HG03095 (cell line): ENCODE measurements around the gene JAKMIP3.

Experiments used
- ATAC-seq: cut with Tn5 transposase; IDR thresholded peaks from one replicate; pipeline ENCODE4 v1.9.1; 2021; ENCODE audit warnings: moderate library complexity; ENCODE audit not compliant: unreplicated experiment

Gene JAKMIP3

DNA sequence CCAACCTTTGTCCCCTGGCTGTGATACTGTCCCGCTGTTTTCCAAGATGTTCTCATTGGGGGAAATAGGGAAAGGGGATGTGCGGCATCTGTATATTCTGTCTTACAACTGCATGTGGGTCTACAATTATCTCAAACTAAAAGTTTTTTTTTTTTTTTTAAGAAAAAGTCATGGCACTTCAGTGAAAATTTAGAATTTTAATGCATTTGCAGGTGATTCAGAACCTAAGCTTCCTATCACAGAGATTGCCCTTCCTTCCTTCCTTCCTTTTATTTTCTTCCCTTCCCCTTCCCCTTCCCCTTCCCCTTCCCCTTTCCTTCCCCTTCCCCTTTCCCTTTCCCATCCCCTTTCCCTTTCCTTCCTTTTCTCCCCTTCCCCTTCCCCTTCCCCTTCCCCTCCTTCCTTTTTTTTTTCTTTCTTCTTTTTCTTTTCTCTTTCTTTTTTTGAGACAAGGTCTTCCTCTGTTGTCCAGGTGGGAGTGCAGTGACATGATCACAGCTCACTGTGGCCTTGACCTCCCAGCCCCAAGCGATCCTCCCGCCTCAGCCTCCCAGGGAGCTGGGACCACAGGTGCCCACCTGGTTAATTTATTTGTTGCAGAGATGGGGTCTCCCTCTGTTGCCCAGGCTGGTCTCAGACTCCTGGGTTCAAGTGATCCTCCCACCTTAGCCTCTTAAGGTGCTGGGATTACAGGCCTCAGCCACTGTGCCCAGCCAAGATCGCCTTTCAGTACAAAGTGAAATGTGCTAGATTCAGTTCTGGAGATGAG lies 32.0 kb downstream of the JAKMIP3 start:
- no peak for ATAC-seq

DNA sequence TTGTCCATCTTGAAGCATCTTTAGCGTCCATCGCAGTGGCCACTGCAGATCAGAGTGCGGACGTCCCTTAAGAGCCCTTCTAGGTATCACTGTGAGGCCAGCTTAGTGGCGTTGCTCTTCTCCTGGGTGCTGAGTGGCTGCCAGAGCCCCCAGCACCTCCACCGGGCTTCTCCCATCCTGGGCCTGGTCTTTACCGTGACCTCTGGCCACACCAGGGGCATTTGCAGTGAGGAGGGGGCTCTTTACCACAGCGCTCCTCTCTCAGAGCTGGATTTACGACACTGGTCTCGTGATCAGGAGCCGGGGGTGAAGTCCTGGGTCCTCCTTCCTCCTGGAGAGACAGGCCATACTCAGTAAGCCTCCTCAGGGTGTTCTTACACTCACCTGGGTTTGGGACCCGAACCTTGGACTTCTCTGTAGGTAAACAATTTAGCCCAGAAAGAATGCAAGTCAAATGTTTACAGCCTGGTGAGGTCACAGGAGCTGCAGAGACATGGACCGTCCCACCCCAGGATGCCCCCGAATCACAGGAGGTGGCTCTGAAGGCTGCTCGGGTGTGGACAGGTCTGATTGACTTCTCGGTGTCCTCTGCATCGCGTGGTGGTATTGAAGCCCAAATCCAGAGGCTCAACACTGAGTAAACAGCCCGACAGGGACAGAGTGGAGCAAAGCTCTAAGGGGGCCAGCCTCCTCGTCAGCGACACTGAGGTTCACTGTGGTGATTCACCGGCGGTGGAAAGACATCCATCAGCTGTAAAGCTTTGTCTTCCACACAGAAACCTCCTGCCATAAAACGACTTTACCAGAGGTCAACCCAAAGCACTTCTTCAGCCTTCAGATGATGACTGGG lies 33.0 kb downstream of the JAKMIP3 start:
- ATAC-seq, result no peak

DNA sequence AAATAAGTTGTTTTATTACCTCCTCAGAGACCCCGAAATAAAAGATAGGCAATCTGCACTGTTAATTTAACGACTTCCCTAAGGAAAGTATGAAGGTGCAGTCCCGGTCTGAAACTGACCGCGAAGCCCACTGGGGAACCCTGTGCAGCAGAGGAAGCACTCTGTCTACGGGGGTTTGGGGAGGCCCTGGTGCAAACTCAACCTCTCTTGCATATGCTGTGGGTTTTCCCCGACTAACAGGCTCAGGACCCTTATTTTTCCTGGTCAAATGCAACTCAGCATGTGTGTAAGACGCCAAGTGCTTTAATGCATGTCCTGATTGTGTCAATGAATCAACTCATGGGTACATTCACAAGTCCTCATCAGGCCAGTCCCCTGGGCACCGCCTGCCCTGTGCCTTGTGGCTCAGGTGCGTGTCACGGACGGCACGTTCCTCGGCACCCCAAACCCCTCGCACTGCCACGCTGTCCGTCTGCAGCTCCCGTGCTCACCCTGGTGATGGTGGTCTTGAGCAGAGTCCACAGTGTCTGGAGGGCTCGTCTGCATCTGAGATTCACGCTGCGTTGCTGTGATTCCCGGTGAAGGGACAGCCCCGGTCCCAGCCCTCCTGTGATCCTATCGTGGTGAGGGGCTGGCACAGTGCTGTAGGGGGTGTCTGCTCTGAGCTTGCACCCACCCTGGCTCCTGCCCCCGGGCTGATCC lies 33.8 kb downstream of the JAKMIP3 start:
- ATAC-seq, result no peak

- ATAC-seq, result no peak
Measured at GRCh38 chr10:132100091-132100481, 34.3 kb downstream of the JAKMIP3 start.

GRCh38 chr10:132100556-132101349 lies 35.0 kb downstream of the JAKMIP3 start:
- ATAC-seq, result no peak

DNA sequence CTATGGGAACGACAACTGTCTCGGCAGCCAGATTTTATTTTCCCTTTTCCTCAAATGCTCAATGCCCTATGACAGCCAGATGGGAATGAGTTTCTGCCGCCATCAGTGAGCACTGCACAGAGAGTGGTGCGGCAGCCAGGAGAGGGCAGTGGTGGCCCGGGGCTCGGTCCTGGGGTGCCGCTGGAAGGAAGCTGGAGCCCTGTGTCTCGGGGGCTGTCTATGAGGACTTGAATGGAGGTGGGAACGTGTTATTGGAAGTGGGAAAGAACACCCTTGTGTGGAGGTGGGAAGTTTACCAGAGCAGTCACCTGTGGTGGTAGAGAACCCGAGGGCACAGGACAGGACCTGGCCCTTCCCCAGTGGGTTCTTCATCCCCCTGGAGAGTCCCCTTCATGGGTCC lies 35.8 kb downstream of the JAKMIP3 start:
- ATAC-seq, result no peak

GRCh38 chr10:132102071-132102716 lies 36.4 kb downstream of the JAKMIP3 start:
- ATAC-seq, result no peak

DNA sequence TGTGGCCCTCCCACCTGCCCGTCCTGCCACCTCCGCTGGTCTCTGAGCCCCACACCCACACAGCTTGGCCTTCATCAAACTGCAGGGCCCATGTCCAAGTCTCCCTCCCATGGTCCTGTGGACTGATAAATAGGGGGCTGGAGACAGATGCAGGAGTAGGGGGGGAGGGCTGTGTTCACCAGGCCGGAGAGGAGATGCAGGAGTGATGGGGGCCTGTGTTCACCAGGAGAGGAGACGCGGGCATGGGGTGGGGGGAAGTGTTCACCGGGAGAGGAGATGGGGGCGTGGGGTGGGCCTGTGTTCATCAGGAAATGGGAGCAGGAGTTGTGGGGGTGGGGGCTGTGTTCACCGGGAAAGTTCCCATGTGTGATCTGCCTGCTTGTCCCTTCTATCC lies 37.0 kb downstream of the JAKMIP3 start:
- ATAC-seq, result no peak

DNA sequence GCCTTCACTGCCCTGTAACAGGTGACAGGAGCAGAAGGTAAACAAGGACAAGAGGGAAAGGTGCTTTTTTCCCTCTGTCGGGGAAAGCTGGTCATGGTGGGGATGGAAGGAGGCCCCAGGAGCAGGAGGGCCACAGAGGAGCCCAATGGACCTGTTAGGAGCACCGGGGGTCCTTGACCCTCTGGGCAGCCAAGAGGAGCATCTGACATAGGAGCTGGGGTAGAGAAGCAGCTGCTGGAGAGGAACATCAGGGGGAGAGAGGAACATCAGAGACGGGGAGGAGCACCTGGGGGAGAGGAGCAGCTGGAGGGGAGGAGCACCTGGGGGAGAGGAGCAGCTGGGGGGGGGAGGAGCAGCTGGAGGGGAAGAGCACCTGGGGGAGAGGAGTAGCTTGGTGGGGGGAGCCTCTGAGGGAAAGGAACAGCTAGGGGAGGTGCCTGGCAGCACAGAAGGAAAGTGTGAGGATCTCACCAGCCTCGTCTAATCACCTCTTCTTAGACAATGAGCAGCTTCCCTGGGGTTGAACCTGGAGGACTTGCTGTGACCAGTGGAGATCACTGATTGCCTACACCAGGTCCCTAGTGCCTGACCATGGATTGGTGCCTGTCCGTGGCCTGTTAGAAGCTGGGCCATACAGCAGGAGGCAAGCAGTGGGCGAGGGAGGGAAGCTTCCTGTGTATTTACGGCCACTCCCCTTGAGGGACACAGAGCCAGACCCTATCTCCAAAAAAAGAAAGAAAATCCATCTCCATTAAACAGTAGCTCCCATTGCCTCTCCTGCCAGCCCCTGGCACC lies 37.6 kb downstream of the JAKMIP3 start:
- ATAC-seq, result no peak

GRCh38 chr10:132104062-132104461 lies 38.3 kb downstream of the JAKMIP3 start:
- no peak for ATAC-seq

GRCh38 chr10:132104471-132105301 lies 38.9 kb downstream of the JAKMIP3 start:
- ATAC-seq, result no peak

DNA sequence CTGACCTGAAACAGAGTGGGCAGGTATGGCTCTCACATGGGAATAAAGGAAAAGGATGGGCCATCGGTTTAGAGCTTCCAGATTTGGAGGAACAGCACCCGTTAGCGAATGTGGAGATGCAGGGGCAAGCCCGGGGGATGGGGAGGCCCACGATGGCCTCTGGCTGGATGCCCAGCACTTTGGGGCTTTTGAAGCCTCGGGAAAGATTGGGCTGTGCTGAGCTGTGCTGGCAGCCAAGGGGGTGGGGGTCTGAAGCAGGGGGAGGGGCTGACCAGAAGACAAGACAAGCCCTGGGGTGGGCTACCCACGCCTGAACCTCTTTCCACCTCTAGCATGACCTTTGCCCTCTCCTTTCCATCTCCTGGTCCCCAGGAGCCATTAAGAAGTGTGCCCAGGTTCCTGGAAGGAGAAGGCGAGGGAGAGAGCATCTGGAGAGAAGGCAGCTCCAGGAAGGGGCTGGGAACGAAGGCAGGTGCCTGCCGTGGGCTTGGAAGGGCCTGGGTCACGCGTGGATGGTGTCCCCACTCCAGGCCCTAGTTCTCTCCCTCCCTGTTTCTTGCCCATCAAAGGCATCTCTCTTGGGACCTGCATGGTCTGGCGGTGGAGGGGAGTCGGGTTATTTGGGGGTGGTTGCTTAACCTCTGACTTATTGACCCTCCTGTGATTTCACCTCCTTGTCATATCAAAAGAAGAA lies 39.7 kb downstream of the JAKMIP3 start:
- no peak for ATAC-seq

DNA sequence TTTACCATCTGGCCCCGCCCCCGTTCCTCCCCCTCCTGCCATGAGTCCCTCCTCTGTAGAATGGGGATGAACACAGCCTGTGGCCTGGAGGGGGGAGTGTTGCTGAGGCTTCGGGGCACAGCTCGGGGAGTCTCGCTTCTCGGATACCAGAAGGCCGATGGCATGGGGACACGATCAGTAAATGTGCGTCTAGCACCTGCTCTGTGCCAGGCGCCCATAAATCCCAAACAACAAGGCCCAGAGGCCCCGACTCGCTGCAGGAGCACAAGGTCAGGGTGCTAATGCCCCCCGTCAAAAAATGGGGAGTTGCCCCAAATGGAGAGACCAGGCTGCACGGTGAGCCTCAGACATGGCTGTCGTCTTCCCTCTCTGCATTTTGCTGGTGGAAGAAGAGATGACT lies 40.7 kb downstream of the JAKMIP3 start:
- ATAC-seq, result no peak

GRCh38 chr10:132107186-132107948 lies 41.6 kb downstream of the JAKMIP3 start:
- ATAC-seq, result no peak

DNA sequence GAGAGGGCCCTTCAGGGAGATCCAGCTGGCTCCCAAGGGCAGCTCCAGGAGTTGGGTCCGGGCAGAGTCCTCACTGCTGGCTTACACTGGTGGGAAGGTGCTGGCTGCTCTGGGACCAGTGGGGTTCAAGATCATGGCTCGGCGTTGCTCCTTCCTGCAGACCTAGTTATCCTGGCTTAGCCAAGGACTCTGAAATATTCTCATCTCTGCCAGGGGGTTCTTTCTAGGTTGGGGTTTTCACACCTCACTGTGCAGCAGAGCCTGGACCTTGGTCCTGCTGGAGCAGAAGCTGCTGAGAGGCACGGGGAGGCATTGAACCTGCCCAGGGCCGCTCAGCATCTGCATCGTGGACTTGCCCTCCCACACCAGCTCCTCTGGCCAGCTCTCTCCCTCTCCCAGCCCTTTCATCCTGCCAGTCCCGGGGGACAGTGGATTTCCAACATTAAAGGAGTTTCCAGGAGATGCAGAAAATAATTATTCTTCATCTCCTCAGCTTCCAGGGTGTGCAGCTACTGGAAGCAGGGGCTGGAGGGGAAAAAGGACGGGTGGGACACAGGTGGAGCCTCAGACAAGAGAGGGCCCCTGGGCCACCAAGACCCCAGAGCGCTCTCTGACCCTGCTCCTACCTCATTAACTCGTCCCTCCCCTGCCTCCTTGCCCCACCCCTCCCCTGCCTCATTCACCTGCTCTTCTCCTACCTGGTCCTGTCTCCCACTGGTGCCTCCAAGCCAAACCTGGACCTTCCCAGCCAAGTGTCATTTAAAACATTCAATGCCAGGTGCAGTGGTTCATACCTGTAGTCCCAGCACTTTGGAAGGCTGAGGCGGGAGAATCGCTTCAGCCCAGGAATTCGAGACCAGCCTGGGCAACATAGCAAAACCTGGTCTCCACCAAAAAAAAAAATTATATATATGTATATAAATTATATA lies 42.5 kb downstream of the JAKMIP3 start:
- no peak for ATAC-seq
